Kidney (tissue), 14 donors: Measurements from ENCODE around the gene SLC22A31. TPM values are rescaled to one million over a fixed set of nuclear protein-coding genes. Genes with fewer than 3 reads are reported as not detected.
"Not testable (repeated sequence)": the region's sequence is repeated elsewhere in the genome, so short reads cannot be mapped to it uniquely, and the experiment has no call there.

ENCODE experiments used
- DNase-seq, 5 donors: peaks; one replicate each; pipeline ENCODE4 v3.0.0-alpha.2; 2013 to 2020
- FAIRE-seq: peaks from 2 replicates; lab custom pipeline; 2012; peaks lifted over from hg19 to GRCh38; lab: Jason Lieb, UNC
- H3K27ac ChIP-seq, 2 donors: one replicate each; pipeline ENCODE4 v1.7.0; 2013; ENCODE audit warnings: low read depth in 2 of 2, low read length in 2 of 2, inconsistent platforms in 1 of 2
- H3K27me3 ChIP-seq: one replicate; pipeline ENCODE4 v1.7.1; 2013; ENCODE audit warnings: low read length, inconsistent platforms; ENCODE audit not compliant: control insufficient read depth, insufficient read depth
- H3K36me3 ChIP-seq, 3 donors: one replicate each; pipeline versions ENCODE4 v1.7.0 to v1.7.1; 2013; ENCODE audit warnings: low read length in 3 of 3, control low read depth in 1 of 3, inconsistent platforms in 1 of 3; ENCODE audit not compliant: insufficient read depth in 3 of 3, control insufficient read depth in 2 of 3
- H3K4me1 ChIP-seq, 3 donors: one replicate each; pipeline versions ENCODE4 v1.7.0 to v1.7.1; 2013; ENCODE audit warnings: low read length in 3 of 3, inconsistent platforms in 1 of 3, low read depth in 1 of 3; ENCODE audit not compliant: control insufficient read depth in 2 of 3, insufficient read depth in 2 of 3
- H3K4me3 ChIP-seq, 3 donors: one replicate each; pipeline versions ENCODE4 v1.7.0 to v1.8.1; 2013; ENCODE audit warnings: low read length in 3 of 3, control low read depth in 1 of 3, inconsistent platforms in 1 of 3
- H3K9ac ChIP-seq, 3 donors: one replicate each; pipeline versions ENCODE4 v1.7.0 to v1.7.1; 2013; ENCODE audit warnings: low read length in 3 of 3, control low read depth in 1 of 3, inconsistent platforms in 1 of 3
- H3K9me3 ChIP-seq, 3 donors: one replicate each; pipeline versions ENCODE4 v1.7.0 to v1.7.1; 2013; ENCODE audit warnings: low read length in 3 of 3, control low read depth in 1 of 3, inconsistent platforms in 1 of 3; ENCODE audit not compliant: control insufficient read depth in 2 of 3, insufficient read depth in 1 of 3
- CTCF ChIP-seq: IDR thresholded peaks from 3 replicates; pipeline ENCODE4 v1.5.1; 2012; ENCODE audit warnings: mild to moderate bottlenecking, moderate library complexity, borderline replicate concordance; ENCODE audit not compliant: insufficient read depth; ENCODE audit errors: extremely low read depth
- intact Hi-C: fragments of 100-400 bp; cut with DNase I; formaldehyde crosslinking; loops from one replicate; pipeline ENCODE4 v1.11.1; 2022
- polyA plus RNA-seq: library from polyadenylated mRNA; stranded (reverse); fragments of 350-450 nt; fragmentation: Illumina TruSeq; extraction: RNeasy Lipid Tissue Mini Kit (QIAGEN cat#74804); gene quantifications from one replicate; pipeline ENCODE4 v1.2.3, GENCODE V29; 2014; ENCODE audit warnings: low read depth, low replicate concordance; ENCODE audit not compliant: insufficient read depth
- total RNA-seq: library from RNA; stranded (reverse); fragmentation: NEBNext Ultra II Directional; extraction: Animal tissue kit (Norgen Biotek cat#: 25700); gene quantifications from one replicate; pipeline ENCODE4 v1.2.1, GENCODE V29; 2021
- donor health status: control.
- donor health status: control.
- donor health status: control.
- donor health status: control.
- donor health status: control.
- donor health status: DM: yes; HTN: yes; CAD: no.
- donor health status: Normal renal cell carcinoma (clear cell type).

SLC22A31 gene
- total and polyA plus RNA-seq, 2 donors from 2014 or later, result 0.47 to 1.8 TPM

GRCh38 chr16:89246903-89247733 is 46.8 kb upstream of the SLC22A31 start:
- Histone ChIP-seq H3K4me1 (no peaks in the 10 kb centered on the region), H3K36me3 (no peaks in the 10 kb centered on the region), H3K9ac (no peak overlapping the region), H3K9me3 (peaks cover 0 to 4% (median 0%) of the 10 kb centered on the region in 3 donors), H3K27ac (no peak overlapping the region), H3K27me3 (no peaks in the 10 kb centered on the region), H3K4me3 (peak overlapping the region in 1 of 3 donors; percentile 21)
- intact Hi-C loops, result no loop called here
- no peak for TF ChIP-seq CTCF
- no peak for FAIRE-seq
- DNase-seq, result peak; percentile 85 to 97 (median 95)

GRCh38 chr16:89246383-89246902 is 46.1 kb upstream of the SLC22A31 start:
- Histone ChIP-seq H3K9me3 (peaks cover 0 to 4% (median 0%) of the 10 kb centered on the region in 3 donors), H3K27me3 (no peaks in the 10 kb centered on the region), H3K4me3 (peak overlapping the region in 1 of 3 donors; percentile 21), H3K36me3 (no peaks in the 10 kb centered on the region), H3K9ac (no peak overlapping the region), H3K4me1 (peaks cover 0 to 4% (median 2%) of the 10 kb centered on the region in 3 donors), H3K27ac (no peak overlapping the region)
- intact Hi-C loops, result no loop called here
- DNase-seq (no peak), FAIRE-seq (no peak)
- TF ChIP-seq CTCF, result peak; percentile 21

- DNase-seq (peak in 1 of 5 donors; percentile 72), FAIRE-seq (no peak)
- no peaks in the 10 kb centered on the region for H3K27me3 ChIP-seq
- no peaks in the 10 kb centered on the region for H3K9me3 ChIP-seq
- H3K9ac ChIP-seq, result no peak overlapping the region
- H3K4me1 ChIP-seq, result peaks cover 0 to 5% (median 2%) of the 10 kb centered on the region in 3 donors
- H3K36me3 ChIP-seq, result no peaks in the 10 kb centered on the region
- no peak overlapping the region for H3K27ac ChIP-seq
- intact Hi-C loops, result no loop called here
- no peak overlapping the region for H3K4me3 ChIP-seq
- TF ChIP-seq CTCF, result no peak
Observed at GRCh38 chr16:89244754-89245153, 44.4 kb upstream of the SLC22A31 start.

GRCh38 chr16:89244264-89244663 is 43.9 kb upstream of the SLC22A31 start:
- not testable (repeated sequence) for H3K27ac ChIP-seq, FAIRE-seq

More at GRCh38 chr16:89244264-89244663, 43.9 kb upstream of the SLC22A31 start:
- H3K27me3 ChIP-seq, H3K4me3 ChIP-seq, DNase-seq, H3K4me1 ChIP-seq, intact Hi-C loops, H3K36me3 ChIP-seq, H3K9ac ChIP-seq, H3K9me3 ChIP-seq: not testable (repeated sequence)
